ENCODE data around the gene MKRN2.
A peak's percentile ranks its signal among the peaks of the same experiment; 100 is the strongest.
"Not testable (repeated sequence)": the region's sequence is repeated elsewhere in the genome, so short reads cannot be mapped to it uniquely, and the experiment has no call there.

The MKRN2 gene, protein sequence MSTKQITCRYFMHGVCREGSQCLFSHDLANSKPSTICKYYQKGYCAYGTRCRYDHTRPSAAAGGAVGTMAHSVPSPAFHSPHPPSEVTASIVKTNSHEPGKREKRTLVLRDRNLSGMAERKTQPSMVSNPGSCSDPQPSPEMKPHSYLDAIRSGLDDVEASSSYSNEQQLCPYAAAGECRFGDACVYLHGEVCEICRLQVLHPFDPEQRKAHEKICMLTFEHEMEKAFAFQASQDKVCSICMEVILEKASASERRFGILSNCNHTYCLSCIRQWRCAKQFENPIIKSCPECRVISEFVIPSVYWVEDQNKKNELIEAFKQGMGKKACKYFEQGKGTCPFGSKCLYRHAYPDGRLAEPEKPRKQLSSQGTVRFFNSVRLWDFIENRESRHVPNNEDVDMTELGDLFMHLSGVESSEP

GRCh38 chr3:12556690-12557472, at the start of gene MKRN2:
Gene MKRN2 (plus strand): TSS chr3:12557087. CDS start chr3:12557151, 64 bp downstream.
- DNase-seq: peak; percentile 68

DNA sequence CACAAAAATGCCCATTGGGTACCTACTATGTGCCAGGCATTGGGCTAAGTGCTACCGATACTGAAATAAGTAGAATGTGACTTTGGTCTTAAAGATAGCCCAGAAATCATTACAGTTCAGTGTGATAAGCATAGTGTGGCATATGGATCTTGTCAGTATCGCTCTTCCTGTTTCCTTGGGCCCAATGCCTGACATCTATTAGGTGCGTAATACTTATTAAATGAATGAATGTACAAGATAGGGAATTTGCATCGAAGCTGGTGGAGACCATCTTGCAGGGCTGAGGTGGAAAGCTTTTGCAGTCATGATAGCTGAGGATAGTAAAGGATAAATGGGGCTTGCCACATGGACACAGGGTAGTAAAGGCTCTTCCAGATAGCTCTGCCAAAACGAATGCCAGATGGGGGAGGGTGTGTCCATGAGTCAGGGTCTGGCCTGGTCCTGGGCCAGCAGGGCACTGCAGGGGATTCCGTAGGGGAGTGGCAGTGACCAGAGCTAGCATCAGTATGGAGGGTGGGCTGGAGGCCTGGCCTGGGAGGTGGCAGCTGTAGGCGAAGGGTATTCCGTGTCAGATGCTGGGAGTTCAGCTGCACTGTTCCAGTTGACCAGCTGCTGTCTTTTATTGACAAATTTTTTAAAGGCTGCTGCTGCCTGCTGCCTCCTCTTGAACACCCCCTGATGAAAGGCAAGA, 49.2 kb upstream of the MKRN2 start:
- no peak for DNase-seq

DNA sequence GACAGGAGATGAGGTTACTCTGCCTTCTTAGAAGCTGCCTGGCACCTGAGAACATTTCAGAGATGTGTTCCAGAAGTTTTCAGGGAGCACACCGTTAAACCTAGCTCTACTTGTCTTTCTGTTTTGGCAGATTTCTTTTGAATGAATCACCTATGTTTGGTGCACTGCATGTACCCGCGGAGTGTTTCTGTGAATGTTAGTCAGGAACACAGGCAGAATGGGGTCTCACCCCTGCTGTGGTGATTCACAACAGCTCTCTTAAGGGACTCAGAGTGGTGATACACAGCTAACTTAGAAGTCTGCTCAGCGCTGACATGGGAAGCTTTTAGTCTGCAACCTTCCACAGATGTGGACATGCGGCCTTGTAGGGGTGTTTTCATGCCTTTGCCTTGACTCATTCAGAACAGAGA, 48.6 kb upstream of the MKRN2 start:
- DNase-seq: no peak

- DNase-seq: no peak
Measured at GRCh38 chr3:12509466-12509865, 47.4 kb upstream of the MKRN2 start.

- DNase-seq: no peak
Measured at GRCh38 chr3:12512534-12513118, 44.3 kb upstream of the MKRN2 start.

DNA sequence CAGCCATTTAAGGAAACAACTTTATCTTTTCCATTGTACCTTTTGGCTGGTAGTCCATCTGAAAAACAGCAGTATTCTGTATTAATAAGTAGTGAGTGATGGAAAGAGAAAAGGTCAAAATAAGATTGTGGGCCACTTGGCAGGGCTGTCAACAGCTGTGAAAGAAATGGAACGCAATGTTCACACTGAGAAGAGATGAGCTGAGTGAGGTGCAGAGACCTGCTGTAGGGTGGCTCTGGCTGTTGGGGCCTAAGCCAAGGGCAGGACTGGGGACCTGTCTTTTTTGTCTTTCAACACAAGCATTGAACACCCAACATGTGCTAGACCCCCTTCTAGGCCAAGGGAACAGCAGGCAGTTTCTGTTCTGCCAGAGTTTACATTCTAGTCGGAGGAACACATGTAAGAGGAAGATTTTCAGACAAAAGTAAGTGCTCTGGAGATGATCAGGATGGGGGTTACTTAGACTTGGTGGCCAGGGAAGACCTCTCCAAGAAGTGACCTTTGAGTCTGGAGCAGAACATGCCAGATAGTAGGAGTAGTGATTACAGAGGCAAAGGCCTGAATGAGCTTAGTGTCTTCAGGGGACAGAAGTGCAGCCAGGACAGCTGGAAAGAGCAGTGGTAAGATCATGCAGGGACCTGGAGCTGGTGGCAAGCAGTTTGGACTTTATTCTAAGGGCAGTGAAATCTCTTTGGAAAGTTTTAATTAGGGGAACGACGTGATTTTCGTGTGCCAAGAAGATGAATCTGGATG, 43.0 kb upstream of the MKRN2 start:
- DNase-seq: no peak

DNA sequence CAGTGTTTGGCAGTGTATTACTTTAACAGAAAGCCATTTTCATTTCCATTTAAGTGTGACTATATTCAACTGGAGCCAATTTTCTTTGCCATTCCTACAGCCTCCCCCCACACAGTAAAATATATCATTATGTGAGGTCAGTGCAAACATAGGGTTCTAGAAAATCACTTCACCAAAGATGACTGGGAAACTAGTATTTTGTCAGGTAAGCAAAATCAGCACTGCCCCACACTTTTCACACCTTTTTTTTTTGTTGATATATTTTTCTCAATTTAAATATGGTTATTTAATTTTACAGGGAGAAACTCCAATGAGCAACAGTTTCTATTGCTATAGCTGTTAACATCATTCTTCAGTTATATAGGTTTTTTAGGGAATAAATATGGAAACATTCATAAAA, 41.3 kb upstream of the MKRN2 start:
- no peak for DNase-seq

- DNase-seq: no peak
Measured at GRCh38 chr3:12516873-12517272, 40.0 kb upstream of the MKRN2 start.

- DNase-seq: no peak
Measured at GRCh38 chr3:12518261-12519028, 38.4 kb upstream of the MKRN2 start.

DNA sequence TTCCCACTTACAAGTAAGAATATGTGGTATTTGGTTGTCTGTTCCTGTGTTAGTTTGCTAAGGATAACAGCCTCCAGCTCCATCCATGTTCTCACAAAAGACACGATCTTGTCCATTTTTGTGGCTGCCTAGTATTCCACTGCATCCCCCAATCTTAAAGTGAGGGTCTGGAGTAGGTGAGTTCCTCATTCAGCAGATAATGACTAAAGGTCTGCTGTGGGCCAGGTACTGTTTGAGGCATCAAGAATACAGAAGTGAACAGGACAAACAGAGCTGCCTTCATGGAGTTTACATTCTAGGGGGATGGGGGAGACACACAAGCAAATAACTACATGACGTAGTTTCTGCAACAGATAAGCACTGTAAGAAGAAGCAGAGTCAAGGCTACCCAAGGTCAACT, 35.9 kb upstream of the MKRN2 start:
- no peak for DNase-seq

GRCh38 chr3:12522721-12523120, 34.2 kb upstream of the MKRN2 start:
- DNase-seq: no peak

GRCh38 chr3:12527757-12528143, 29.1 kb upstream of the MKRN2 start:
- no peak for DNase-seq

DNA sequence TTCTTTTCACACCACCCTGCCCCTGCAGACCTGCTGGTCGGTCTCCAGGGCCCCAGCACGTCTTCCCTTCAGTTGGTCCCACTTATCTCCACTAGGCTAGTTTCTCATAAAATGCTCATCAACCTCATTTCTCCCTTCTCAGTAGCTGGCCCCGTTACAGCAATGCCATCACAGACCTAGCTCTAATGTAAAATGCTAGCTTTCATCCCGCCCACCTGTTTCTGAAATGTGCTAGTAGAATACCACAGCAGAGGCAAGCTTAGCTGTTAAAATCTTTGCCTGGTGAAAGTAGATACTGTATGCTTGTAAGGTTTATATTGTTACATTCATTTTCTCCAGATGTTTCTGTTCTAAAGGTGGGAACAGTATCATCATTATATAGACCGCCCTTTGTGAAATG, 24.7 kb upstream of the MKRN2 start:
- no peak for DNase-seq

GRCh38 chr3:12536423-12536822, 20.5 kb upstream of the MKRN2 start:
- no peak for DNase-seq

- DNase-seq: no peak
Measured at GRCh38 chr3:12541625-12542024, 15.3 kb upstream of the MKRN2 start.

DNA sequence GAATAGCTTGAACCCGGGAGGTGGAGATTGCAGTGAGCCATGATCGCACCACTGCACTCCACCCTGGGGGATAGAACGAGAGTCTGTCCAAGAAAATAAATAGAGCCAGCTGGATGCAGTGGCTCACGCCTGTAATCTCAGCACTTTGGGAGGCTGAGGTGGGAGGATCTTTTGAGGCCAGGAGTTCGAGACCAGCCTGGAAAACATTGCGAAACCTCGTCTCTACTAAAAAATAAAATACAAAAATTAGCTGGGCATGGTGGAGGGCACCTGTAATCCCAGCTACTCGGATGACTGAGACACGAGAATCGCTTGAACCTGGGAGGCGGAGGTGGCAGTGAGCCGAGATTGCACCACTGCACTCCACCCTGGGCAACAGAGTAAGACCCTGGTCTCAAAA, 13.4 kb upstream of the MKRN2 start:
- not testable (repeated sequence) for DNase-seq

- DNase-seq: no peak
Measured at GRCh38 chr3:12544652-12545472, 12.0 kb upstream of the MKRN2 start.

- DNase-seq: no peak
Measured at GRCh38 chr3:12545473-12545791, 11.5 kb upstream of the MKRN2 start, which contains the start of gene MKRN2OS. Gene MKRN2OS (minus strand): TSS chr3:12545499. CDS start chr3:12545464, 35 bp downstream.

- DNase-seq: no peak
Measured at GRCh38 chr3:12549971-12550760, 6.7 kb upstream of the MKRN2 start.

DNA sequence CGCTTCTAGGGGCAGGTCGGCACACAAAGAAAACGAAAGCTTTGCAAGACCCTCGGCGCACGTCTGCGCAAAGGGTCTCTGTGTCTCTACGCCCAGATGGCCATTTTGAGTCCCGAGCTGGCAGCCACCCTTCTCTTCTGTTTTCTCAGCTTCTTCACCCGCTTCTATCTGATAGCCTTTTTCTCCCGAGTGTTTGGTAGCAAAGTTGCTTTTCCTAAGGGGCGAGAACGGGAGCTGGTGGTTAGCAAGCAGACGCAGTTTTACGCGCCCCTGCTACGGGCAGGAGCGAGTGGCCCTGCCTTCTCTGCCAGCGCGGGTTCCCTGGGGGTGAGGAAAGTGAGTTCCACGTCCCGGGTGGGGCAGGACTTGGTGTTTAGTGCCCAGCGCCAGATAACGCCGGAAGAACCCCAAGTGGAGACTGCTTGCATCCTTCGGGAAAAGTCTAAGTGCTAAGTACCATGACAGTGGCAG, 2.9 kb upstream of the MKRN2 start:
- DNase-seq: peak; percentile 54
